ENCODE measurements around the gene SORD.

SORD gene

GRCh38 chr15:45091576-45091975 lies 68.6 kb downstream of the SORD start:
- no peak for TF ChIP-seq CTCF (IDR thresholded peaks at IDR 0.05; ENCODE audit: insufficient read depth, low read depth, low read length, missing control alignments)
- no peak for DNase-seq (ENCODE audit: low read depth)
- H3K4me3 ChIP-seq (ENCODE audit: low read depth, low read length): no peak overlapping the region

GRCh38 chr15:45093013-45093412 lies 70.0 kb downstream of the SORD start:
- TF ChIP-seq CTCF (IDR thresholded peaks at IDR 0.05; ENCODE audit: insufficient read depth, low read depth, low read length, missing control alignments): no peak
- H3K4me3 ChIP-seq (ENCODE audit: low read depth, low read length): no peak overlapping the region
- no peak for DNase-seq (ENCODE audit: low read depth)

- H3K4me3 ChIP-seq (ENCODE audit: low read depth, low read length): no peak overlapping the region
- no peak for DNase-seq (ENCODE audit: low read depth)
- TF ChIP-seq CTCF (IDR thresholded peaks at IDR 0.05; ENCODE audit: insufficient read depth, low read depth, low read length, missing control alignments): no peak
Observed at GRCh38 chr15:45093622-45094357, 70.8 kb downstream of the SORD start.

GRCh38 chr15:45094358-45094730 lies 71.3 kb downstream of the SORD start:
- TF ChIP-seq CTCF (IDR thresholded peaks at IDR 0.05; ENCODE audit: insufficient read depth, low read depth, low read length, missing control alignments): no peak
- no peak for DNase-seq (ENCODE audit: low read depth)
- H3K4me3 ChIP-seq (ENCODE audit: low read depth, low read length): no peak overlapping the region

- no peak overlapping the region for H3K4me3 ChIP-seq (ENCODE audit: low read depth, low read length)
- TF ChIP-seq CTCF (IDR thresholded peaks at IDR 0.05; ENCODE audit: insufficient read depth, low read depth, low read length, missing control alignments): no peak
- DNase-seq (ENCODE audit: low read depth): no peak
Observed at GRCh38 chr15:45095661-45096060, 72.7 kb downstream of the SORD start.

GRCh38 chr15:45097466-45097865 lies 74.5 kb downstream of the SORD start:
- DNase-seq (ENCODE audit: low read depth): no peak
- TF ChIP-seq CTCF (IDR thresholded peaks at IDR 0.05; ENCODE audit: insufficient read depth, low read depth, low read length, missing control alignments): no peak
- no peak overlapping the region for H3K4me3 ChIP-seq (ENCODE audit: low read depth, low read length)
